Astrocyte (in vitro differentiated cells and primary cell): ENCODE measurements around the gene SLC26A1. TPM values are rescaled to one million over a fixed set of nuclear protein-coding genes. Genes with fewer than 3 reads are reported as not detected.

ENCODE experiments used
- DNase-seq: peaks from one replicate; pipeline ENCODE4 v3.0.0-alpha.2; 2010; ENCODE audit warnings: low read depth
- FAIRE-seq: peaks from 2 replicates; lab custom pipeline; 2011; peaks lifted over from hg19 to GRCh38; lab: Jason Lieb, UNC
- H2AFZ ChIP-seq: 2 replicates; pipeline ENCODE4 v1.6.0; 2012; ENCODE audit warnings: low read depth, low read length, inconsistent platforms
- H3K27ac ChIP-seq: 2 replicates; pipeline ENCODE4 v1.5.1; 2011; ENCODE audit warnings: low read depth, low read length, inconsistent platforms
- H3K27me3 ChIP-seq: 2 replicates; pipeline ENCODE4 v1.6.0; 2011; ENCODE audit warnings: low read length, inconsistent platforms; ENCODE audit not compliant: insufficient read depth
- H3K36me3 ChIP-seq: 2 replicates; pipeline ENCODE4 v1.5.1; 2011; ENCODE audit warnings: low read length, inconsistent platforms; ENCODE audit not compliant: insufficient read depth
- H3K4me1 ChIP-seq: 2 replicates; pipeline ENCODE4 v1.5.1; 2011; ENCODE audit warnings: low read length, inconsistent platforms; ENCODE audit not compliant: insufficient read depth
- H3K4me2 ChIP-seq: 2 replicates; pipeline ENCODE4 v1.6.0; 2012; ENCODE audit warnings: low read length, inconsistent platforms
- H3K4me3 ChIP-seq: 2 replicates; pipeline ENCODE4 v1.5.1; 2011; ENCODE audit warnings: low read depth, mild to moderate bottlenecking, low read length, inconsistent platforms; ENCODE audit not compliant: insufficient read depth
- H3K79me2 ChIP-seq: 2 replicates; pipeline ENCODE4 v1.6.0; 2012; ENCODE audit warnings: mild to moderate bottlenecking, low read length, inconsistent platforms; ENCODE audit not compliant: insufficient read depth
- H3K9ac ChIP-seq: 2 replicates; pipeline ENCODE4 v1.6.0; 2012; ENCODE audit warnings: mild to moderate bottlenecking, low read length, inconsistent platforms
- H3K9me3 ChIP-seq: 2 replicates; pipeline ENCODE4 v1.5.1; 2012; ENCODE audit warnings: low read depth, mild to moderate bottlenecking, low read length, inconsistent platforms; ENCODE audit not compliant: insufficient read depth
- H4K20me1 ChIP-seq: 2 replicates; pipeline ENCODE4 v1.6.0; 2012; ENCODE audit warnings: low read length, inconsistent platforms; ENCODE audit not compliant: insufficient read depth
- H3K27ac Mint-ChIP-seq: one replicate; pipeline ENCODE4 v1.8.0; 2021; ENCODE audit warnings: mild to moderate bottlenecking, mixed read lengths; ENCODE audit not compliant: unreplicated experiment
- H3K27me3 Mint-ChIP-seq: one replicate; pipeline ENCODE4 v1.8.0; 2021; ENCODE audit warnings: low read depth, mixed read lengths; ENCODE audit not compliant: unreplicated experiment
- H3K36me3 Mint-ChIP-seq: one replicate; pipeline ENCODE4 v1.8.0; 2021; ENCODE audit warnings: low read depth, mixed read lengths; ENCODE audit not compliant: unreplicated experiment
- H3K4me1 Mint-ChIP-seq: one replicate; pipeline ENCODE4 v1.8.0; 2021; ENCODE audit warnings: low read depth, mixed read lengths; ENCODE audit not compliant: unreplicated experiment
- H3K4me3 Mint-ChIP-seq: one replicate; pipeline ENCODE4 v1.8.0; 2021; ENCODE audit warnings: mild to moderate bottlenecking, moderate library complexity, mixed read lengths; ENCODE audit not compliant: unreplicated experiment
- H3K9me3 Mint-ChIP-seq: one replicate; pipeline ENCODE4 v1.8.0; 2021; ENCODE audit warnings: mild to moderate bottlenecking, mixed read lengths; ENCODE audit not compliant: unreplicated experiment
- EZH2 ChIP-seq: IDR thresholded peaks from 2 replicates; pipeline ENCODE4 v1.6.1; 2012; ENCODE audit warnings: mild to moderate bottlenecking, low read length, inconsistent platforms; ENCODE audit not compliant: insufficient read depth
- total RNA-seq: library from RNA; stranded (reverse); gene quantifications from 2 replicates; pipeline ENCODE4 v1.2.1, GENCODE V29; 2021
- TF ChIP-seq, protein P1 (sequence below): IDR thresholded peaks from 2 replicates; pipeline ENCODE4 v1.5.1; 2011; ENCODE audit warnings: low read depth, mild to moderate bottlenecking, inconsistent platforms, low read length, moderate library complexity; ENCODE audit not compliant: insufficient read depth

Gene SLC26A1
- total RNA-seq, 1 donor from 2014 or later, result 0.34 TPM

DNA sequence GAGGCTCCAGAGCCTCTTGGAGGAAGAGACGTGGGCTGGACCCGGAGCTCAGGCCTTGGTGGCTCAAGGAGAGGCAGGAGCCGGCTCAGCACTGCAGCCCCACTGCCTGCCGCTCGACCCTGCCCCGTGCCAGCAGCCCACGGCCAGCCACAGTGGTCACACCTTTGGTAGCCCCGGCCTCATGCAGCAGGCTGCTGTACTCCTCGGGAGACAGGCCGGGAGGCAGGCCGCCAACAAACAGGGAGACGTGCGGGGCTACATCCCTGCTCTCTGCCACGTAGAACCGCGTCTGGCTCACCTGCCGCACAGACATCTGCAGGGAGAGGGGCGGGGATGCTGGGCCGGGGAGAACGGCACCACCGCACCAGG lies 27.5 kb downstream of the SLC26A1 start:
- no peak overlapping the region for H3K27ac Mint-ChIP-seq

DNA sequence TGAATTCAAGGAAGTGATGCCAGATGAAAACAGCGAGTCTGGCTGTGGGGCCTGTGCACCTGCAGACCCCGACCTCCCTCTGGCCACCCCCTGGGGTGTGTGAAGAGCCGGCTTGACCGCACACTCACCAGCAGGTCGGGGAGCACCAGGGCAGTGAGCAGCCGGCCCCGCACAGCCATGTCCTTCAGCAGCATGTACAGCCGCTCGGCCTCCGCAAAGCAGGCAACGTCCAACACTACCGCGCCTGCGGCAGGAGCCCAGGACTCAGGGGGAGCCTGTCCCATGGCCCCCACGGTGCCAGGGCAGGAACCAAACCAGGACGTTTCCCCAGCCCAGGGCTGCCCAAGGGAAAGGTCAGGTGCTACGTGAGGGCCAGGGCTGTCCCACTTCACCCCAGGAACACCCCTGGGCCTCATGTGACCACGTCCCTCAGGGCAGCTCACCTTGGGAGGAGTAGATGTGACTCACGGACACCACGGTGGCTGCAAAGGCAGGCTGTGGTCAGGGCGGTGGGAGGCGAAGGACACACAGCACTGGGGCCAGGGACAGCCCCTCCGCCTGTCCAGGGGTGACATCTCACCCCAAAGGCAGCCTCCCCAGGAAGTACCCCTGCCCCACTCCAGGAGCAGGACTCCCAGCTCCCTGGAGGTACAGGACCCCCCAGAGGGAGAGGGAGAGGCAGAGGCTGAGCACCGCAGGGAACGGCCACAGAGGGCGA lies 28.0 kb downstream of the SLC26A1 start:
- no peaks in the 10 kb centered on the region for H3K4me1 Mint-ChIP-seq
- H3K9me3 Mint-ChIP-seq, result no peaks in the 10 kb centered on the region
- H3K9me3 ChIP-seq, result no peaks in the 10 kb centered on the region
- no peaks in the 10 kb centered on the region for H3K27me3 Mint-ChIP-seq
- no peak overlapping the region for H3K4me3 ChIP-seq
- H3K36me3 ChIP-seq, result no peaks in the 10 kb centered on the region
- H2AFZ ChIP-seq, result no peak overlapping the region
- no peak overlapping the region for H3K9ac ChIP-seq
- TF ChIP-seq, protein P1, sequence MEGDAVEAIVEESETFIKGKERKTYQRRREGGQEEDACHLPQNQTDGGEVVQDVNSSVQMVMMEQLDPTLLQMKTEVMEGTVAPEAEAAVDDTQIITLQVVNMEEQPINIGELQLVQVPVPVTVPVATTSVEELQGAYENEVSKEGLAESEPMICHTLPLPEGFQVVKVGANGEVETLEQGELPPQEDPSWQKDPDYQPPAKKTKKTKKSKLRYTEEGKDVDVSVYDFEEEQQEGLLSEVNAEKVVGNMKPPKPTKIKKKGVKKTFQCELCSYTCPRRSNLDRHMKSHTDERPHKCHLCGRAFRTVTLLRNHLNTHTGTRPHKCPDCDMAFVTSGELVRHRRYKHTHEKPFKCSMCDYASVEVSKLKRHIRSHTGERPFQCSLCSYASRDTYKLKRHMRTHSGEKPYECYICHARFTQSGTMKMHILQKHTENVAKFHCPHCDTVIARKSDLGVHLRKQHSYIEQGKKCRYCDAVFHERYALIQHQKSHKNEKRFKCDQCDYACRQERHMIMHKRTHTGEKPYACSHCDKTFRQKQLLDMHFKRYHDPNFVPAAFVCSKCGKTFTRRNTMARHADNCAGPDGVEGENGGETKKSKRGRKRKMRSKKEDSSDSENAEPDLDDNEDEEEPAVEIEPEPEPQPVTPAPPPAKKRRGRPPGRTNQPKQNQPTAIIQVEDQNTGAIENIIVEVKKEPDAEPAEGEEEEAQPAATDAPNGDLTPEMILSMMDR, result no peak
- TF ChIP-seq EZH2, result no peak
- H3K4me3 Mint-ChIP-seq, result no peak overlapping the region
- no peaks in the 10 kb centered on the region for H3K79me2 ChIP-seq
- peaks cover 12% of the 10 kb centered on the region for H4K20me1 ChIP-seq
- peaks cover 2% of the 10 kb centered on the region for H3K36me3 Mint-ChIP-seq
- H3K4me2 ChIP-seq, result no peak overlapping the region
- DNase-seq (no peak), FAIRE-seq (no peak)
- H3K27me3 ChIP-seq, result no peaks in the 10 kb centered on the region
- no peak overlapping the region for H3K27ac Mint-ChIP-seq
- H3K27ac ChIP-seq, result no peak overlapping the region
- no peaks in the 10 kb centered on the region for H3K4me1 ChIP-seq

More for the DNA sequence above, 27.5 kb downstream of the SLC26A1 start:
- peaks cover 5% of the 10 kb centered on the region for H3K36me3 Mint-ChIP-seq
- no peak overlapping the region for H3K4me2 ChIP-seq
- H3K27ac ChIP-seq, result no peak overlapping the region
- DNase-seq (no peak), FAIRE-seq (no peak)
- H3K9me3 Mint-ChIP-seq, result no peaks in the 10 kb centered on the region
- H3K36me3 ChIP-seq, result no peaks in the 10 kb centered on the region
- H4K20me1 ChIP-seq, result peaks cover 17% of the 10 kb centered on the region
- no peak for TF ChIP-seq EZH2
- TF ChIP-seq, protein P1, result no peak
- H3K9me3 ChIP-seq, result no peaks in the 10 kb centered on the region
- H3K4me1 ChIP-seq, result no peaks in the 10 kb centered on the region
- no peaks in the 10 kb centered on the region for H3K27me3 ChIP-seq
- no peak overlapping the region for H3K4me3 Mint-ChIP-seq
- H3K79me2 ChIP-seq, result no peaks in the 10 kb centered on the region
- H2AFZ ChIP-seq, result no peak overlapping the region
- no peaks in the 10 kb centered on the region for H3K4me1 Mint-ChIP-seq
- H3K4me3 ChIP-seq, result no peak overlapping the region
- H3K9ac ChIP-seq, result no peak overlapping the region
- H3K27me3 Mint-ChIP-seq, result no peaks in the 10 kb centered on the region

DNA sequence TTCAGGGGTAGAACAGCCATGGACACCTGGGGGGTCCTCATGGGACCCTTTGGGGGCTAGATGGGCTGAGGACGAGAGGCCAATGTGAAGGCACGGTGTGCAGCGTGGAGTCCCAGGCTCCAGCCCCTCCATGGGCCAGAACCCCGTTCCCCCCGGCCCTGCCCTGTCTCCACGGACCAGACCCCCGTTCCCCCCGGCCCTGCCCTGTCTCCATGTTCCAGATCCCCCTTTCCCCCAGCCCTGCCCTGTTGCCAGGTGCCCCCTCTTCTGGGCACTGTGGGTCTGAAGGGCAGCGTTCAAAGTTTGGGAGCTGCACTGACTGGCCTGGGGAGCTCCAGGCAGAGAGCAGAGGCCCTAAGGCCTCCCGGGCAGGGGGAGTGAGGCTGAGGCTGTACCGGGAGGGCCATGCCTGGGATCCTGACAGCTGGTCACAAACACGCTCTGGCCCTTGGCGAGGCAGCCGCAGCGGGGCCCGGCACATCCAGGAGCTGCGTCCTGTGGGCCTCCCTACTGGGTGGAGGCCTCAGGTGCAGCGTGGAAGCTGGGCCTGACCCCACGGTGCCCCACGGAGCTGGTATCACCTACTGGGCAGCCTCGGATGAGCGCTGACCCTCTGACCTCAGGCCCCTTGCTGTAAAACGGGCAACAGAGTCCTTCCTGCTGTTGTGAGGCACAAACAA lies 28.7 kb downstream of the SLC26A1 start:
- DNase-seq (no peak), FAIRE-seq (no peak)
- no peak for TF ChIP-seq EZH2
- no peak overlapping the region for H3K4me3 ChIP-seq
- no peaks in the 10 kb centered on the region for H3K79me2 ChIP-seq
- Mint-ChIP-seq H3K4me3 (no peak overlapping the region), H3K4me1 (no peaks in the 10 kb centered on the region), H3K27ac (no peak overlapping the region), H3K27me3 (no peaks in the 10 kb centered on the region), H3K9me3 (no peaks in the 10 kb centered on the region), H3K36me3 (peaks cover 2% of the 10 kb centered on the region)
- no peaks in the 10 kb centered on the region for H3K36me3 ChIP-seq
- H4K20me1 ChIP-seq, result peaks cover 11% of the 10 kb centered on the region
- no peak overlapping the region for H3K9ac ChIP-seq
- H3K4me2 ChIP-seq, result no peak overlapping the region
- no peak overlapping the region for H3K27ac ChIP-seq
- no peaks in the 10 kb centered on the region for H3K27me3 ChIP-seq
- H2AFZ ChIP-seq, result no peak overlapping the region
- no peaks in the 10 kb centered on the region for H3K4me1 ChIP-seq
- no peaks in the 10 kb centered on the region for H3K9me3 ChIP-seq
